IgD-negative memory B cell (primary cell): ENCODE data around the gene TH. TPM values are rescaled to one million over a fixed set of nuclear protein-coding genes. Genes with fewer than 3 reads are reported as not detected.

Experiments
- H3K27ac Mint-ChIP-seq, 3 donors: one replicate each; pipeline ENCODE4 v1.8.0; 2020 to 2022; ENCODE audit warnings: mild to moderate bottlenecking in 3 of 3, mixed read lengths in 3 of 3, moderate library complexity in 1 of 3
- H3K27me3 Mint-ChIP-seq: one replicate; pipeline ENCODE4 v1.8.0; 2021; ENCODE audit warnings: mixed read lengths
- H3K36me3 Mint-ChIP-seq: one replicate; pipeline ENCODE4 v1.8.0; 2020; ENCODE audit warnings: mild to moderate bottlenecking, mixed read lengths
- H3K4me1 Mint-ChIP-seq, 3 donors: one replicate each; pipeline ENCODE4 v1.8.0; 2020 to 2022; ENCODE audit warnings: mixed read lengths in 3 of 3, mild to moderate bottlenecking in 1 of 3
- H3K4me3 Mint-ChIP-seq, 4 donors: one replicate each; pipeline ENCODE4 v1.8.0; 2020 to 2022; ENCODE audit warnings: mild to moderate bottlenecking in 4 of 4, mixed read lengths in 4 of 4, moderate library complexity in 3 of 4
- H3K9me3 Mint-ChIP-seq, 3 donors: one replicate each; pipeline ENCODE4 v1.8.0; 2020 to 2021; ENCODE audit warnings: mixed read lengths in 3 of 3, mild to moderate bottlenecking in 1 of 3
- polyA plus RNA-seq: library from polyadenylated mRNA; unstranded; fragments of 300-500 nt; fragmentation: Illumina TruSeq; gene quantifications from one replicate; pipeline ENCODE4 v1.2.3, GENCODE V29; 2021

The TH gene
- polyA plus RNA-seq, 1 donor from 2014 or later, result not detected

- no peaks in the 10 kb centered on the region for H3K4me1 Mint-ChIP-seq
- H3K36me3 Mint-ChIP-seq, result no peaks in the 10 kb centered on the region
- no peak overlapping the region for H3K4me3 Mint-ChIP-seq
- no peaks in the 10 kb centered on the region for H3K27me3 Mint-ChIP-seq
- no peak overlapping the region for H3K27ac Mint-ChIP-seq
- peaks cover 0 to 4% (median 2%) of the 10 kb centered on the region in 3 donors for H3K9me3 Mint-ChIP-seq
Measured at GRCh38 chr11:2203440-2204259, 32.0 kb upstream of the TH start.

- Mint-ChIP-seq H3K4me3 (no peak overlapping the region), H3K27ac (no peak overlapping the region), H3K36me3 (no peaks in the 10 kb centered on the region), H3K27me3 (no peaks in the 10 kb centered on the region), H3K9me3 (peaks cover 0 to 4% (median 2%) of the 10 kb centered on the region in 3 donors), H3K4me1 (peaks cover 0 to 2% (median 0%) of the 10 kb centered on the region in 3 donors)
Measured at GRCh38 chr11:2202900-2203439, 31.4 kb upstream of the TH start.

- Mint-ChIP-seq H3K27ac (no peak overlapping the region), H3K27me3 (no peaks in the 10 kb centered on the region), H3K4me3 (no peak overlapping the region), H3K36me3 (no peaks in the 10 kb centered on the region), H3K9me3 (peaks cover 0 to 4% (median 2%) of the 10 kb centered on the region in 3 donors), H3K4me1 (peaks cover 0 to 2% (median 0%) of the 10 kb centered on the region in 3 donors)
Measured at GRCh38 chr11:2202071-2202899, 30.7 kb upstream of the TH start.

- H3K27me3 Mint-ChIP-seq, result no peaks in the 10 kb centered on the region
Measured at GRCh38 chr11:2201542-2201941, 29.9 kb upstream of the TH start.

GRCh38 chr11:2200957-2201519, 29.4 kb upstream of the TH start:
- Mint-ChIP-seq H3K27me3 (no peaks in the 10 kb centered on the region), H3K36me3 (no peaks in the 10 kb centered on the region)

More at GRCh38 chr11:2201542-2201941, 29.9 kb upstream of the TH start:
- Mint-ChIP-seq H3K27ac (no peak overlapping the region), H3K4me1 (peaks cover 0 to 3% (median 3%) of the 10 kb centered on the region in 3 donors), H3K9me3 (peaks cover 0 to 4% (median 2%) of the 10 kb centered on the region in 3 donors), H3K4me3 (no peak overlapping the region), H3K36me3 (no peaks in the 10 kb centered on the region)

GRCh38 chr11:2200536-2200935, 28.9 kb upstream of the TH start:
- no peak overlapping the region for H3K27ac Mint-ChIP-seq

More at GRCh38 chr11:2200957-2201519, 29.4 kb upstream of the TH start:
- no peak overlapping the region for H3K4me3 Mint-ChIP-seq
- no peak overlapping the region for H3K27ac Mint-ChIP-seq
- peaks cover 0 to 4% (median 4%) of the 10 kb centered on the region in 3 donors for H3K4me1 Mint-ChIP-seq
- H3K9me3 Mint-ChIP-seq, result peaks cover 0 to 4% (median 2%) of the 10 kb centered on the region in 3 donors

GRCh38 chr11:2199466-2200341, 28.1 kb upstream of the TH start:
- Mint-ChIP-seq H3K4me1 (peaks cover 0 to 4% (median 4%) of the 10 kb centered on the region in 3 donors), H3K9me3 (peaks cover 0 to 4% (median 2%) of the 10 kb centered on the region in 3 donors), H3K36me3 (no peaks in the 10 kb centered on the region), H3K27ac (no peak overlapping the region), H3K27me3 (no peaks in the 10 kb centered on the region), H3K4me3 (no peak overlapping the region)

More at GRCh38 chr11:2200536-2200935, 28.9 kb upstream of the TH start:
- Mint-ChIP-seq H3K4me1 (peaks cover 0 to 4% (median 4%) of the 10 kb centered on the region in 3 donors), H3K9me3 (peaks cover 0 to 4% (median 2%) of the 10 kb centered on the region in 3 donors), H3K27me3 (no peaks in the 10 kb centered on the region), H3K4me3 (no peak overlapping the region), H3K36me3 (no peaks in the 10 kb centered on the region)

- Mint-ChIP-seq H3K27me3 (no peaks in the 10 kb centered on the region), H3K9me3 (peaks cover 0 to 4% (median 2%) of the 10 kb centered on the region in 3 donors), H3K27ac (no peak overlapping the region), H3K36me3 (no peaks in the 10 kb centered on the region), H3K4me3 (no peak overlapping the region), H3K4me1 (peaks cover 0 to 4% (median 4%) of the 10 kb centered on the region in 3 donors)
Measured at GRCh38 chr11:2198621-2199365, 27.2 kb upstream of the TH start.

GRCh38 chr11:2197771-2198520, 26.3 kb upstream of the TH start:
- Mint-ChIP-seq H3K4me3 (no peak overlapping the region), H3K27me3 (no peaks in the 10 kb centered on the region), H3K27ac (no peak overlapping the region), H3K4me1 (peaks cover 0 to 4% (median 4%) of the 10 kb centered on the region in 3 donors), H3K36me3 (no peaks in the 10 kb centered on the region), H3K9me3 (peaks cover 0 to 4% (median 2%) of the 10 kb centered on the region in 3 donors)

- Mint-ChIP-seq H3K9me3 (peaks cover 0 to 4% (median 2%) of the 10 kb centered on the region in 3 donors), H3K36me3 (no peaks in the 10 kb centered on the region), H3K4me1 (peaks cover 0 to 4% (median 4%) of the 10 kb centered on the region in 3 donors), H3K4me3 (no peak overlapping the region), H3K27me3 (no peaks in the 10 kb centered on the region), H3K27ac (no peak overlapping the region)
Measured at GRCh38 chr11:2196970-2197770, 25.6 kb upstream of the TH start.

- peaks cover 0 to 12% (median 4%) of the 10 kb centered on the region in 3 donors for H3K4me1 Mint-ChIP-seq
- H3K27ac Mint-ChIP-seq, result no peak overlapping the region
- H3K36me3 Mint-ChIP-seq, result no peaks in the 10 kb centered on the region
- H3K27me3 Mint-ChIP-seq, result peaks cover 4% of the 10 kb centered on the region
- H3K4me3 Mint-ChIP-seq, result no peak overlapping the region
- H3K9me3 Mint-ChIP-seq, result no peaks in the 10 kb centered on the region
Measured at GRCh38 chr11:2195756-2196088, 24.1 kb upstream of the TH start.
